ENCODE results near the gene VIPR2. TPM values are rescaled to one million over a fixed set of nuclear protein-coding genes. Genes with fewer than 3 reads are reported as not detected.

The VIPR2 gene
- total and polyA plus RNA-seq, 7 experiments from 2014 or later, result 0.27 to 1.3 (median 0.98) TPM; not detected in 4

GRCh38 chr7:159063046-159063840, 81.4 kb downstream of the VIPR2 start:
- H3K9me3 Mint-ChIP-seq, result no peaks in the 10 kb centered on the region
- no peaks in the 10 kb centered on the region for H3K9me3 ChIP-seq (ENCODE audit: control insufficient read depth in 2 of 3, low read length in 3 of 3)
- no peaks in the 10 kb centered on the region for H3K27me3 ChIP-seq (ENCODE audit: control insufficient read depth in 2 of 2, insufficient read depth in 2 of 2, low read length in 2 of 2)
- no peaks in the 10 kb centered on the region for H3K4me1 ChIP-seq (ENCODE audit: control insufficient read depth in 2 of 2, insufficient read depth in 2 of 2, low read length in 2 of 2)
- intact Hi-C loops (cut with micrococcal nuclease), result no loop called here
- ATAC-seq, result no peak
- H3K36me3 ChIP-seq (ENCODE audit: control insufficient read depth in 2 of 3, insufficient read depth in 3 of 3, low read length in 3 of 3), result no peaks in the 10 kb centered on the region
- H3K4me1 Mint-ChIP-seq, result peaks cover 3 to 10% (median 5%) of the 10 kb centered on the region in 7 donors
- no peak overlapping the region for H3K27ac ChIP-seq (ENCODE audit: low read depth, low read length)
- ChIA-PET CTCF (no interaction called here), POLR2A (no interaction called here)
- DNase-seq, result no peak
- no peak overlapping the region for H3K4me3 ChIP-seq (ENCODE audit: low read length)
- H3K36me3 Mint-ChIP-seq, result no peaks in the 10 kb centered on the region
- no peak overlapping the region for H3K27ac Mint-ChIP-seq
- H3K4me3 Mint-ChIP-seq, result no peak overlapping the region
- H3K27me3 Mint-ChIP-seq, result no peaks in the 10 kb centered on the region

GRCh38 chr7:159062569-159062968, 82.1 kb downstream of the VIPR2 start:
- no peaks in the 10 kb centered on the region for H3K36me3 Mint-ChIP-seq
- H3K4me3 Mint-ChIP-seq, result no peak overlapping the region
- no peaks in the 10 kb centered on the region for H3K36me3 ChIP-seq (ENCODE audit: control insufficient read depth in 2 of 3, insufficient read depth in 3 of 3, low read length in 3 of 3)
- no peaks in the 10 kb centered on the region for H3K27me3 Mint-ChIP-seq
- ATAC-seq, result no peak
- ChIA-PET CTCF (no interaction called here), POLR2A (no interaction called here)
- H3K9me3 ChIP-seq (ENCODE audit: control insufficient read depth in 2 of 3, low read length in 3 of 3), result no peaks in the 10 kb centered on the region
- H3K27ac ChIP-seq (ENCODE audit: low read depth, low read length), result no peak overlapping the region
- no peaks in the 10 kb centered on the region for H3K9me3 Mint-ChIP-seq
- intact Hi-C loops (cut with micrococcal nuclease), result no loop called here
- peaks cover 0 to 3% (median 0%) of the 10 kb centered on the region in 7 donors for H3K4me1 Mint-ChIP-seq
- no peak overlapping the region for H3K4me3 ChIP-seq (ENCODE audit: low read length)
- no peak for DNase-seq
- H3K4me1 ChIP-seq (ENCODE audit: control insufficient read depth in 2 of 2, insufficient read depth in 2 of 2, low read length in 2 of 2), result no peaks in the 10 kb centered on the region
- no peak overlapping the region for H3K27ac Mint-ChIP-seq
- no peaks in the 10 kb centered on the region for H3K27me3 ChIP-seq (ENCODE audit: control insufficient read depth in 2 of 2, insufficient read depth in 2 of 2, low read length in 2 of 2)

- Histone ChIP-seq H3K27ac (ENCODE audit: low read depth, low read length) (no peak overlapping the region), H3K4me3 (ENCODE audit: low read length) (no peak overlapping the region), H3K36me3 (ENCODE audit: control insufficient read depth in 2 of 3, insufficient read depth in 3 of 3, low read length in 3 of 3) (no peaks in the 10 kb centered on the region), H3K4me1 (ENCODE audit: control insufficient read depth in 2 of 2, insufficient read depth in 2 of 2, low read length in 2 of 2) (no peaks in the 10 kb centered on the region), H3K27me3 (ENCODE audit: control insufficient read depth in 2 of 2, insufficient read depth in 2 of 2, low read length in 2 of 2) (no peaks in the 10 kb centered on the region), H3K9me3 (ENCODE audit: control insufficient read depth in 2 of 3, low read length in 3 of 3) (no peaks in the 10 kb centered on the region)
- H3K4me1 Mint-ChIP-seq, result no peaks in the 10 kb centered on the region
- intact Hi-C loops (cut with micrococcal nuclease), result no loop called here
- H3K9me3 Mint-ChIP-seq, result no peaks in the 10 kb centered on the region
- ATAC-seq (no peak), DNase-seq (no peak)
- POLR2A ChIA-PET, result no interaction called here
- no peaks in the 10 kb centered on the region for H3K36me3 Mint-ChIP-seq
- CTCF ChIA-PET, result no interaction called here
- H3K27me3 Mint-ChIP-seq, result no peaks in the 10 kb centered on the region
- H3K4me3 Mint-ChIP-seq, result no peak overlapping the region
- no peak overlapping the region for H3K27ac Mint-ChIP-seq
Observed at GRCh38 chr7:159061674-159062212, 82.9 kb downstream of the VIPR2 start.

GRCh38 chr7:159061209-159061608, 83.5 kb downstream of the VIPR2 start:
- ChIA-PET CTCF (interaction anchor here (0.6 kb wide), 1 partner anchor 386 kb away, joined by 4 read pairs; no protein-coding TSS in a partner anchor), POLR2A (no interaction called here)
- no peaks in the 10 kb centered on the region for H3K27me3 ChIP-seq (ENCODE audit: control insufficient read depth in 2 of 2, insufficient read depth in 2 of 2, low read length in 2 of 2)
- no peaks in the 10 kb centered on the region for H3K27me3 Mint-ChIP-seq
- H3K4me1 ChIP-seq (ENCODE audit: control insufficient read depth in 2 of 2, insufficient read depth in 2 of 2, low read length in 2 of 2), result no peaks in the 10 kb centered on the region
- no peak overlapping the region for H3K4me3 ChIP-seq (ENCODE audit: low read length)
- no peaks in the 10 kb centered on the region for H3K36me3 Mint-ChIP-seq
- H3K9me3 ChIP-seq (ENCODE audit: control insufficient read depth in 2 of 3, low read length in 3 of 3), result no peaks in the 10 kb centered on the region
- no peak overlapping the region for H3K27ac Mint-ChIP-seq
- no peaks in the 10 kb centered on the region for H3K4me1 Mint-ChIP-seq
- H3K9me3 Mint-ChIP-seq, result no peaks in the 10 kb centered on the region
- DNase-seq (no peak), ATAC-seq (no peak)
- H3K27ac ChIP-seq (ENCODE audit: low read depth, low read length), result no peak overlapping the region
- intact Hi-C loops (cut with micrococcal nuclease), result no loop called here
- no peak overlapping the region for H3K4me3 Mint-ChIP-seq
- no peaks in the 10 kb centered on the region for H3K36me3 ChIP-seq (ENCODE audit: control insufficient read depth in 2 of 3, insufficient read depth in 3 of 3, low read length in 3 of 3)

GRCh38 chr7:159060440-159060839, 84.2 kb downstream of the VIPR2 start:
- no peaks in the 10 kb centered on the region for H3K9me3 ChIP-seq (ENCODE audit: control insufficient read depth in 2 of 3, low read length in 3 of 3)
- Mint-ChIP-seq H3K4me3 (no peak overlapping the region), H3K27me3 (peaks cover 0 to 2% (median 0%) of the 10 kb centered on the region in 5 donors), H3K4me1 (no peaks in the 10 kb centered on the region), H3K36me3 (no peaks in the 10 kb centered on the region), H3K27ac (no peak overlapping the region), H3K9me3 (no peaks in the 10 kb centered on the region)
- intact Hi-C loops (cut with micrococcal nuclease), result no loop called here
- no peak overlapping the region for H3K27ac ChIP-seq (ENCODE audit: low read depth, low read length)
- DNase-seq (no peak), ATAC-seq (peak; percentile 15)
- H3K36me3 ChIP-seq (ENCODE audit: control insufficient read depth in 2 of 3, insufficient read depth in 3 of 3, low read length in 3 of 3), result no peaks in the 10 kb centered on the region
- H3K4me3 ChIP-seq (ENCODE audit: low read length), result no peak overlapping the region
- H3K27me3 ChIP-seq (ENCODE audit: control insufficient read depth in 2 of 2, insufficient read depth in 2 of 2, low read length in 2 of 2), result no peaks in the 10 kb centered on the region
- ChIA-PET POLR2A (no interaction called here), CTCF (interaction anchor here (0.6 kb wide), 1 partner anchor 385 kb away, joined by 4 read pairs; no protein-coding TSS in a partner anchor)
- no peaks in the 10 kb centered on the region for H3K4me1 ChIP-seq (ENCODE audit: control insufficient read depth in 2 of 2, insufficient read depth in 2 of 2, low read length in 2 of 2)

GRCh38 chr7:159059629-159060028, 85.0 kb downstream of the VIPR2 start:
- H3K36me3 ChIP-seq (ENCODE audit: control insufficient read depth in 2 of 3, insufficient read depth in 3 of 3, low read length in 3 of 3), result no peaks in the 10 kb centered on the region
- intact Hi-C loops (cut with micrococcal nuclease), result no loop called here
- H3K27me3 ChIP-seq (ENCODE audit: control insufficient read depth in 2 of 2, insufficient read depth in 2 of 2, low read length in 2 of 2), result no peaks in the 10 kb centered on the region
- no peak for DNase-seq
- ATAC-seq, result no peak
- H3K27ac ChIP-seq (ENCODE audit: low read depth, low read length), result no peak overlapping the region
- Mint-ChIP-seq H3K4me1 (no peaks in the 10 kb centered on the region), H3K9me3 (no peaks in the 10 kb centered on the region), H3K27me3 (peaks cover 0 to 2% (median 0%) of the 10 kb centered on the region in 5 donors), H3K27ac (no peak overlapping the region), H3K36me3 (no peaks in the 10 kb centered on the region), H3K4me3 (no peak overlapping the region)
- CTCF ChIA-PET, result no interaction called here
- H3K9me3 ChIP-seq (ENCODE audit: control insufficient read depth in 2 of 3, low read length in 3 of 3), result no peaks in the 10 kb centered on the region
- no peak overlapping the region for H3K4me3 ChIP-seq (ENCODE audit: low read length)
- H3K4me1 ChIP-seq (ENCODE audit: control insufficient read depth in 2 of 2, insufficient read depth in 2 of 2, low read length in 2 of 2), result no peaks in the 10 kb centered on the region
- POLR2A ChIA-PET, result no interaction called here

GRCh38 chr7:159057647-159058046, 87.0 kb downstream of the VIPR2 start:
- Histone ChIP-seq H3K9me3 (ENCODE audit: control insufficient read depth in 2 of 3, low read length in 3 of 3) (no peaks in the 10 kb centered on the region), H3K27ac (ENCODE audit: low read depth, low read length) (no peak overlapping the region), H3K36me3 (ENCODE audit: control insufficient read depth in 2 of 3, insufficient read depth in 3 of 3, low read length in 3 of 3) (no peaks in the 10 kb centered on the region), H3K4me3 (ENCODE audit: low read length) (no peak overlapping the region), H3K27me3 (ENCODE audit: control insufficient read depth in 2 of 2, insufficient read depth in 2 of 2, low read length in 2 of 2) (no peaks in the 10 kb centered on the region), H3K4me1 (ENCODE audit: control insufficient read depth in 2 of 2, insufficient read depth in 2 of 2, low read length in 2 of 2) (no peaks in the 10 kb centered on the region)
- POLR2A ChIA-PET, result no interaction called here
- Mint-ChIP-seq H3K4me1 (no peaks in the 10 kb centered on the region), H3K4me3 (no peak overlapping the region), H3K27me3 (peaks cover 0 to 2% (median 0%) of the 10 kb centered on the region in 5 donors), H3K9me3 (no peaks in the 10 kb centered on the region), H3K27ac (no peak overlapping the region), H3K36me3 (no peaks in the 10 kb centered on the region)
- DNase-seq (no peak), ATAC-seq (no peak)
- CTCF ChIA-PET, result no interaction called here
- intact Hi-C loops (cut with micrococcal nuclease), result no loop called here
